Activated CD8-positive, alpha-beta memory T cell treated with anti-CD3 and anti-CD28 coated beads for 1 hour (primary cell): ENCODE data around the gene RASIP1.
"Not testable (repeated sequence)": the region's sequence is repeated elsewhere in the genome, so short reads cannot be mapped to it uniquely, and the experiment has no call there.

Experiments used
- DNase-seq, 2 donors: peaks; one replicate each; pipeline ENCODE4 v3.0.0-alpha.2; 2020; ENCODE audit warnings: low read depth in 1 of 2; ENCODE audit errors: extremely low read depth in 1 of 2

Gene RASIP1

DNA sequence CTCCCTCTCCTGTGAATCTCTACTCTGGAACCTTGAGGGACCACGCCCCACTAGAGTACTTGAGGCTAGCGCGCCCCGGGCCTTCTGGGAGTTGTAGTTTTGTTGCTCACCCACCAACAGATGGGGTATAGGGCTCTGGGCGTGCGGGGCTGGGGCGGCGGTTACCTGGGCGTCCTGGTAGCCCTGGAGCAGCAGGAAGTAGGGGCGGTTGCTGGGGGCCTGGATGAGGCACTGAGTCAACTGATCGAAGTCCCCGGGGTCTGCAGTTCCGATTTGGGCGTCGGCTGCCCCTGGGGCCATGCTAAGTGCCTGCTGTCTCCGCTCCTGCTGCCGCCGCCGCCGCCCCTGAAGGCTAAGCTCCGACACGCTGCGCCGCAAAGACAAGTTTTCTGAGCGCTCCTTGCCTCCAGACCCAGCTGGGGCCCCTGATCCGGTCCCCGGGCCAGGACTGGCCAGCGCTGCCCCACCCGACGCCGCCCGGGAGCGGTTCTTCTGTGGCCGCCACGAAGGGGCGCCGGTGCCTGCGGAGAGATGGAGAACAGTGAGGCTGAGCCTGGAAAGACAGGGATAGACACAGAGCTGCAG, 5.3 kb downstream of the RASIP1 start:
- no peak for DNase-seq

- DNase-seq = no peak
These were observed 5.8 kb downstream of the RASIP1 start for GRCh38 chr19:48734625-48735024.

GRCh38 chr19:48731452-48731851, 9.0 kb downstream of the RASIP1 start:
- DNase-seq = no peak

GRCh38 chr19:48728911-48729664, 11.3 kb downstream of the RASIP1 start:
- no peak for DNase-seq

- no peak for DNase-seq
These were observed 13.9 kb downstream of the RASIP1 start for GRCh38 chr19:48726556-48726955.

DNA sequence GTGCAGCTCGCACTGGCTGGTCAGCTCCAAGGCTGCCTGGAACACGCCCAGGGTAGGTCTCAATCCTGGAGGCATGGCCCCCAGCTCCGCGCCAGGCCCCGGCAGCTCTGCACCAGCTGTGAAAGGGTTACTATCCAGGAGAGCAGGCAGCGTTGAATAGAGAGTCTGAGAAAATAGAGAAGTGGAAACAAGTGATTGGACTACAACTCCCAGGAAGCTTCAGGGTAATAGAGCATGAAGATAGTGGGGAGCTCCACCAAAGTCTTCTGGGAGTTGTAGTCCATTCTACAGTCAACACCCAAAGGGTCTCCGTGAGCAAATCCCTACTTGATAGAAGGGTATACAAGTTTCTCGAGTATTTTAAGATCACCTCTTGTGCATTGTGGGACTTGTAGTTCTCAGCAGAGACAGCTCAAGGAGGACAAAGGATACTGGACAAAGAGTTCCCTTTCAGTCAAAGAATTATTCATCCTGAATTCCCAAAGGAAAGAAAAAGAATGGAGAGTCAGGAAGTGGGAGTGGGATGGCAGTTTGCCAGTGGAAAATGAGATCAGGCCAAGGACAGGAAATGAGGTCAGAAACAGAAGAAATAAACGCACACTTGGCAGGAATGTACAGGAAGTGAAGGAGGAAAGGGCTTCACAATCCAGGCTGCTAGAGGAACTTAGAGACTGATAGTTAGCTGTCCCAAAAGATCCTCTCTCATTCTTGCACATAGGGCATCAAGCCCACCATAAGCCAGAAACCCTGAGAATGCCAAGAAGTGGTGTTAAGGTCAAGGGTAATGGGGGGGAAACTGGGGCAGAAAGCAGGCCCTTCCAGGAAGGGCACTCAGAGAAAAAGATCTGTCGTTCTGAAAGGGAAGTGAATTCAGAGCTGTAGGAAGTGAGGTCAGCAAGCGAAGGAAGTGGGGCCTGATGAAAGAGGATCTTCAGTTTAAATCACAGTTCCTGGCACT, 15.3 kb downstream of the RASIP1 start:
- no peak for DNase-seq

DNA sequence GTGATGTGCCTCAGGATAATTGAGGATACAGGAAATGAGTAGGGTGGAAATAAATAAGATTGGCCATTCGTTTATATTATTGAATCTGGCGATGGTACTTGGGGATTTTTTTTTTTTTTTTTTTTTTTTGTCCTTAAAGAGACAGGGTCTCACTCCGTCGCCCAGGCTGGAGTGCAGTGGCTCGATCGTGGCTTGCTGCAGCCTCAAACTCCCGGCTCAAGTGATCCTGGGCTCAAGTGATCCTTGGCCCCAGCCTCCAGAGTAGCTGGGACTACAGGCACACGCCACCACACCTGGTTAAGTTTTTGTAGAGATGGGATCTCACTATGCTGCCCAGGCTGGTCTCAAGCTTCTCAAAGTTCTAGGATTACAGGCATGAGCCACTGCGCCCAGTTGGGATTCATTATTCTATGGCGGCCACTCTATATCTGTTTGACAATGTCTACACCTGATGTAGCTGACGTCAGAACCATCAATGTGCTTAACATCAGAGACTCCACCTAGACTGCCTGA, 18.2 kb downstream of the RASIP1 start:
- DNase-seq = no peak

GRCh38 chr19:48720613-48721296, 19.7 kb downstream of the RASIP1 start:
- DNase-seq = peak; percentile 74 to 79

DNA sequence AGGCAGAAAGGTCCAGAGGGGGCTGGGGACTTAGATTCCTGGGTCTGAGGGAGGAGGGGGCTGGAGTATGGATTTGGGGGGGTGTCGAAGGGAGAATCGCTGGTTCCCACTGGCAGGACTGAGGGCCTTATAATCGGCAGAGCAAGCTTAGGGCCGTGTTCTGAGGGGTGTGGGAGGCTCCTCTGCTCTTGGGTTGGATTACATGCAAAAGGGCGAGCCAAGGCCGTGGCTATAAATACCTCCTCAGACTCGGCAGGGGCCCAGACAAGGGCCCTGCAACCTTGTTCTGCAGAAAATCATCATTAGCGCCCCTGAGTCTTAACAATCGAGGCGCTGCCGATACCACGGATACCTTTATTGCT, 20.2 kb downstream of the RASIP1 start:
- DNase-seq = no peak

DNA sequence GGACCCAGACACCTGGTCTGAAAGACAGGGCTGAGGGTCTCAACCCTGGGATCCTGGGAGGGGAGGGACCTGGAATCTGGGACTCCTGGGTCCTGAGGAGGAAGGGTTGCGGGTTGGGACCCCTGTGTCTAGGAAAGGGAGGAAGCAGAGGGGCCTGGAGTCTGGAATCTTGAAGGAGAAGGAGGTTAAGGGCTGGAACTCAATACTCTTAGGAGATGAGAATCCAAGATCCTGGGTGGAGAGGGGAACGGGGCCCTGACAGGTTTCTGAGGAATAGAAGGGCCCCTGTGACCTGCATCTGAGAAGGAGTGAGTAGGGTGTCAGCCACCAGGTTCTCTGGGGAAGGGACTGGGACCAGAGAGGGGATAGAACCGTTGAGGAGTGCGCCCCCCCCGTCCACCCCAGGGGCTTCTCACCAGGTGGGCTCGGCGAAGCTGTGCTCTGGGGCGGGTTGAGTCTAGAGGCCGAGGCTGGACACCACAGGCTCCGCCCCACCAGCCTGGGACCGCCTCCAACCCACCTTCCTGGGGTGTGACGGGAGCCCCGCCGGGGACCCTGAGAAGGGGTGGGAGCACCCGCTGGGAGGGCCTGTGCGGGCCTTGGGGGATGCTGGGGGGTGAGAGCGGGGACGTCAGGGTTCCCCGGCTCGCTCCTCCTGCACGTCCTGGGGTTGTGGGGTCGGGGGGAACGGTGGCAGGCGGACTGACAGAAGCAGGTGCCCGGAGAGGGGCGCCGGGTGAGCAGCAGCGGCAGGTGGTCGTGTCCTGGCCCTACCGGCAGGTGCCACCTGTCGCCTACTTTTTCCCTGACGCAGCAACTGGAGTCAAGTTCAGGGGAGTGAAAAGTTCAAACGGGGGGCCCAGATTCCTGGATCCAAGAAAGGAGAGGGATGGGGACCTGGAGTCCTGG, 20.9 kb downstream of the RASIP1 start, which contains the start of gene MAMSTR:
Gene MAMSTR, minus strand, starts transcription at position 463 of the 909 bp plus-strand sequence. CDS start 694 bp downstream, outside the sequence.
- no peak for DNase-seq

DNA sequence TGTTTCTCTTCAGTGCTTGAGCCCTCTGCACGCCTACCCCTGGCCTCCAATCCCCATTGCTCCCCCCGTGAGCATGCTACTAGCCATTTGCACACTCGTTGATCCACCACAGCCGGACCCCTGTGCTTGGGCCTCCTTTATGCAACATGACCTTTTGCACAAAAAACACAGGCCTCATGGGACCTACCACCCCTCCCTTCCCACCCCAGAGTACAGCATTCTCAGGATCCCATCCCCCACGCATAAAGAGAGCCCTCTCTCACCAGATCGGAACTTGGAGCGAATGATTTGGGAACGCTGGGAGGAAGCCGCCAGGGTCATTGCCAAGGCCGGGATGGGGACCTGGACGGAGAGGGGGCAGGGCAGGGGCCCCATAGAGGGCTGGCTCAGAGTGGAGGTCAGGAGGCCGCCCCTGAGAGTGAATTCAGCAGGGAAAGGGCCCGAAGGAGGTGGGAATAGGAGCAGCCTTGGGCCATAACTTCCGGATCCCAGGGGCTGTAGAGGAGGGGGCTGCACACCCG, 21.6 kb downstream of the RASIP1 start:
- no peak for DNase-seq

DNA sequence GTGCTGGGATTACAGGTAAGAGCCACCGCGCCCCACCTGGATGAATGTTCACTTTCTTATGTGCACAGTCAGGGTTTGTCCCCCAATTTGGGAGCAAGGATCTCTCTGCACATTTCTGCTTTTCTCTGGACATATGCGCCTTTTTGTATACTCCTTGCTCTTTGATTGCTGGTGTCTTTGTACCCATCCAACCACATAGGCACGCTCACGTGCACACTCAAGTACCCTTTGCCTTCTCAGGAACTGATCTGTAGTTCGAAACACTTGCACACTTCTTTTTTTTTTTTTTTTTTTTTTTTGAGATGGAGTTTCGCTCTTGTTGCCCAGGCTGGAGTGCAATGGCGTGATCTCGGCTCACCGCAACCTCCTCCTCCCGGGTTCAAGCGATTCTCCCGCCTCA, 22.3 kb downstream of the RASIP1 start:
- DNase-seq = not testable (repeated sequence)

DNA sequence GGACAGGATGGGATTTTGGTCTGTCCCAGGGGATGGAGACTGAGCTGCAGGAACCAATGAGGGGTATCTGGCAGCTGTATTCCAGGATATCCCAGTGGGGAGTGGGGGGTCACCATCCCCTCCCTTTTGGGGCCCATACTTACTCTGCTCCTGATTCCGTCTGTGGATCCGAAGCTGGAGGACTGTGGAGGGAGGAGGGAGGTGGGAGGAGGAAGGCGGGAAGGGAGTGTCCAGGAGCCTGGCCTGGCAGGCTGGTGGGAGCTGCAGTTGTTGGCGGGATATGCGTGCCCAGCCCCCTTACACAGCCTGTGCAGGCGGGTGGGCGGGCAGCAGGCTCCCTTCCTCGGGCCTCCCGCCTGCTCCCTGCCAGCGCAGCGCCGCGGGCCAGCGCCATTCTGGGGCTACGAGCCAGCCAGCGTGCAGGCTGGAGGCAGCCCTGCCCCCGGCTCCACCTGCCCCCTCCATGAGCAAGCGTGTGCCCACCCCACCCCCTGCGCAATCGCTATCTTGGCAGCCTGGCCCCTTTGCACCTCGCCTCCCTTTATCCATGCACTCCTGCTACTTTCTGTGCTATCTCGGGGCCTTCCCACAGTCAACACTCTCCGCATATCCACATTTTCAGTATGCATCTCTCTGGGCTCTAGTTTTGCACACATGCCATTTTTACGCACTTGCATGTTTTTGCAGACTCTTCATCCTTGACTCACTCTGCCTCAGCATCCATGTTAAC, 23.7 kb downstream of the RASIP1 start:
- DNase-seq = no peak

- DNase-seq = no peak
These were observed 24.7 kb downstream of the RASIP1 start for GRCh38 chr19:48715681-48716171.

GRCh38 chr19:48714759-48715675, 25.4 kb downstream of the RASIP1 start:
- no peak for DNase-seq

DNA sequence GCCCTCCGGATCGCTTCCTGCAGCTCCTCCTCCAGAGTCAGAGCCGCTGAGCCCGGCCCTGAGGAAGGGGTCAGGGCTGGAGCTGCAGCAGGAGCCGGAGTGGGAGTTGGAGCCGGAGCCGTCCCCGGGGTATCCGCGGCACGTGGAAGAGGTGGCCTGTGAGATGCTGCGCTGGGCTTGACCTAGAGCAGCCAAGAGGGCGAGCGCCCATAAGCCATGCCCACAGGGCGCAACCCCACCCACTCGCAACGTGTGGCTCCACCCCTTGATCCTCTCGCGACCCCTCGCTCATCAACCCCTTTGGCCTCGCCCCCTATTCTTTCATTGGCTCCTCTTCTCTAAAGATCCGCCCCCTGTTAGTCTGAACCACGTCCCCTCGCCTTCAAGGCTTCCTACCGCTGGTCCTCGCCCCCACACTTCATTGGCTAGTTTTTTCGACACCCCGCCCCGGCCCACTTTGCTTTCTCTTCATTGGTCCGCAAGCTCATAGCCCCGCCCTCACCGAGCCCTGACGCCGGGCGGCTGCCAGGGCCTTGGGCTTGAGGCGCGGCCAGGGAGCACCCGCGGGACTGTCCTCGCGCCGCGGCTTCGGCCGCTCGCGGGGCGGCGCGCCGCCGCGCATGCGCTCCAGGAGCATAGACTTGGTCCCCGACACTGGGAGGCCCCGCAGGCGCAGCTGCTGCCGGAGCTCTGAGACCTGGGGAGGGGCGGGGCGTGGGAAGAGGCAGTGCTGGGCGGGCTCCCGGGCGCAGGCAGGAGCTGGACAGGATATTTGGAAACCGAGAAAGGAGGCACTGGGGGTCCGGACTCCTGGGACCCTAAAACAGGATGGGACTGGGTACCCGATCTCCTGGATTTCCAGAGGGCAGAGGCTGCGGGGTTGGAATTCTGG, 26.3 kb downstream of the RASIP1 start:
- DNase-seq = peak; percentile 92
